LHCN-M2 (cell line): Measurements from ENCODE around the gene GAS2L1. TPM values are rescaled to one million over a fixed set of nuclear protein-coding genes. Genes with fewer than 3 reads are reported as not detected.
A peak's percentile ranks its signal among the peaks of the same experiment; 100 is the strongest.

ENCODE experiments used
- DNase-seq: peaks from one replicate; pipeline ENCODE4 v3.0.0-alpha.2; 2012; ENCODE audit warnings: low read depth
- total RNA-seq: library from RNA; depleted of rRNA; stranded (reverse); fragments of >200 nt; gene quantifications from 2 replicates; pipeline ENCODE4 v1.2.3, GENCODE V29; 2014

Gene GAS2L1
- total RNA-seq, 1 experiment from 2014 or later: 33.3 TPM

- no peak for DNase-seq
Observed at GRCh38 chr22:29309332-29310064, 3.0 kb downstream of the GAS2L1 start.

DNA sequence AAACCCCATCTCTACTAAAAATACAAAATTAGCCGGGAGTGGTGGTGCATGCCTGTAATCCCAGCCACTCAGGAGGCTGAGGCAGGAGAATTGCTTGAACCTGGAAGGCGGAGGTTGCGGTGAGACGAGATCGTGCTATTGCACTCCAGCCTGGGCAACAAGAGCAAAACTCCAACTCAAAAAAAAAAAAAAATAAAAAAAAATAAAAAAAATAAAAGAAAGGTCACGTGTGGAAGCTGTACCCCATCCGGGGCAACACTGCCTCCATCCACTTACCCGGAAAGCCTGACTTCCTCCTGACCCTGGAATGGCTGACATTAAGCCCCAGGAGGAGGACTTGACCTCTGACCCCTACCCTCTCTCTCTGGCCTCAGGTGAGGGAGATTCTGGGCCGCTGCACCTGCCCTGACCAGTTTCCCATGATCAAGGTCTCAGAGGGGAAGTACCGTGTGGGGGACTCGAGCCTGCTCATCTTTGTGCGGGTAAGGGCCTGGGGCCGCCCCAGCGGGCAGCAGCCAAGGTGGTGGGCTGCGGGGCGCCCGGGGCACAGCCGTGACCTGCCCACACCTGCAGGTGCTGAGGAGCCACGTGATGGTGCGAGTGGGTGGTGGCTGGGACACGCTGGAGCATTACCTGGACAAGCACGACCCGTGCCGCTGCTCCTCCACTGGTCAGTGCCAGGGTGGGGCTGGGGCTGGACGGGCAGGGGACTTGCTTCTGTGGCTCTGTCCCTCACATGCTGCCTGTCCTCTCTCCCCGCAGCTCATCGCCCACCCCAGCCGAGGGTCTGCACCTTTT is 3.8 kb downstream of the GAS2L1 start:
- no peak for DNase-seq

- peak; percentile 94 for DNase-seq
Observed at GRCh38 chr22:29310863-29311339, 4.5 kb downstream of the GAS2L1 start.

- no peak for DNase-seq
Observed at GRCh38 chr22:29311464-29312217, 5.2 kb downstream of the GAS2L1 start.

GRCh38 chr22:29312218-29313125 is 6.0 kb downstream of the GAS2L1 start:
- no peak for DNase-seq

DNA sequence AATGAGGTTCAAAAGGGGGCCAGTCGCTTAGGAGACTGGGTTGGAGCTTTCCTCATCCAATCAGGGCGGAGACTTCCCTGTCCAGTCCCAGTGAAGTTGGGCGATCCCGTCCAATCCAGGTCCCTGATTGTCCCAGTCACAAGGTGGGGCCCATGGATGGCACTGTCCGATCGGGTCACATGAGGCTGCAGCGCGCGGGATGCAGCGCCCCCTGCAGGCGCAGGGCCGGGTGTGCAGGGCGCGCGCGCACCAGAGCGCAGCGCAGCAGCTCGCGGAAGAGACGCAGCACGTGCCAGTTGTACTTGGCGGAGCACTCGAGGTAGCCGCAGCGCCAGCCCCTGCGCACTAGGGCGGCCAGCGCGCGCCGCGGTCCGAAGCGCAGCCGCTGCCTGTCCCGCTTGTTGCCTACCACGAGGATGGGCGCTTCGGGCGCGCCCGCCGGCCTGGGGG is 6.7 kb downstream of the GAS2L1 start:
- DNase-seq: no peak

DNA sequence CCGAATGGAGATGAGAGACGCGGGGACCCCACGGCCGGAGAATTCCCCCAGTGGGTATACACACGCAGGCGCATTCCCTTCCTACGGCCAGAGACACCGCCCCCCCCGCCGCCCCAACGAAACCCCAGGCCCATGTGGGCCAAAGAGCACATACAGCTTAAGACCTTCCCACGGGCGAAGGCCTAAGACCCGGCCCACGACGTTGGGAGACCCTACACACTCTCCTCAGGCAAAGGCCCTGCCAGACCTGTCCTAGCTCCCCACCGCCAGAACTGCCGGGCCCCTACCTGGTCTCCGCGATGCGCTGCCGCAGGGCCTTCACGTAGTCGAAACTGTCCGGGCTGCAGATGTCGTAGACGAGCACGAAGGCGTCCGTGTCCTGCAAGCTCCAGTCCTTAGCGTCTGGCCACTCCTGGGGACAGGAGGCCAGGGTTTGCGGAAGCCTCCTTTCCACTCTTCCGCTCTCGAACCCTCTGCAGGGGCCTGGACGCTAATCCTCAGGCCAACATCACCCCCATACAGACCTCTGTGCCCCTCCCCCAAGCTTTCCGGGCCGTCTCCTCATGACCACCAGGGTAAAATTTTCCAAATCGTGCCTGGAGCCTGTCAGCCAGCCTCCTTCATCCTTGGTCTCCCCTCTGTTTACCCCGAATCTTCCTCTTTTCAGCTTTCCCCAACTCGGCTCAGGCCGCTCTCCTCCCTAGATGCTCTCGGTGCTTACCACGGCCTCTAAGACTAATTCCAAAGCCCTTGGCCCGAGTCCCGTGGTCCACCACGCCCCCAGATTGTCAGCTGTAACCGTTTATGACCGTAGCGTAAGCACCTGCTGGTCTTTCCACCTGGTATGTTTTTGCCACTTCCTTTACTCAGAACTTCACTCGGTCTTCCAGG is 7.4 kb downstream of the GAS2L1 start:
- no peak for DNase-seq

GRCh38 chr22:29314537-29315285 is 8.3 kb downstream of the GAS2L1 start:
- DNase-seq: no peak

DNA sequence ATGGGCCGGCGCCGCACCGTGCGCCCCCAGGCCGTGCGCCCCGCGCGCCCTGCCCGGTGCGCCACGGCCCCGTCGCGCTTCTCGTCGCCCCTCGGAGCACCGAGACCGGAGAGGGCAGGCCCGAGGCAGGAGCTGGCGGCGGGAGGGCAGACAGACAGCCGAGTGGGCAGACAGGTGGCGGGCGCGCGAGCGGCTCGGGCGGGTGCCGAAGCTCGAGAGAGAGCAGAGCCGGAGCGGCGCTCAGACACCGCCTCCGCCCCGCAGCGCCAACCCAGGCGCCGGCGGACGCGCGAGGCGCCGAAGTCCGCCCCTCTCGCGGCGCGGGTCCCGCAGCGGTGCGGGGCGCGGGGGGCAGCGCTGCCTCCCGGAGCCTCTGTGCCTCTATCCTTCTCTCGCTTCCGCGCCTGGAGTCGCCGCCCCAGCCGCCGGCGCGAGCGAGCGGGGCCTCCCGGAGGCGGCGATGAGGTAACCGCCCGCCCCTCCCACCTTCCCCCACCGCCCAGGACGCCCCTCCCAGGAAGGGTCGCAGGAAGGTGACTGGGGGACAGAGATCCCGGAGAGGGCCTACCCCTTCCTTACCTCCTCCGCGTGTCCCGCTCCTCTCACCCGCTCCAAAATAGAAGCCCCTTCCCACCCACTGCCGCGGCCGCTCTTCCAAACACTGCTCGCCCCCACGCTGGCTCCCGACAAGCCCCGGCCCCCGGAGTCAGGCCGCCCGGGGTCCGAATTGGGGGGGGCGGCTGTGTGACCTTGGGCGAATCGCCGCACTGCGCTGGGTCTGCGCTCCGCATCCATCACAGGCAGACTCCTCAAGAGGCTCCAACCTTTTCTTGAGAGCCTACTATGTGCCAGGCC is 9.1 kb downstream of the GAS2L1 start, which contains the start of gene RASL10A:
Gene RASL10A (minus strand): TSS at position 412 of the 855 bp plus-strand sequence. CDS start 451 bp downstream, outside the sequence.
- DNase-seq: no peak

DNA sequence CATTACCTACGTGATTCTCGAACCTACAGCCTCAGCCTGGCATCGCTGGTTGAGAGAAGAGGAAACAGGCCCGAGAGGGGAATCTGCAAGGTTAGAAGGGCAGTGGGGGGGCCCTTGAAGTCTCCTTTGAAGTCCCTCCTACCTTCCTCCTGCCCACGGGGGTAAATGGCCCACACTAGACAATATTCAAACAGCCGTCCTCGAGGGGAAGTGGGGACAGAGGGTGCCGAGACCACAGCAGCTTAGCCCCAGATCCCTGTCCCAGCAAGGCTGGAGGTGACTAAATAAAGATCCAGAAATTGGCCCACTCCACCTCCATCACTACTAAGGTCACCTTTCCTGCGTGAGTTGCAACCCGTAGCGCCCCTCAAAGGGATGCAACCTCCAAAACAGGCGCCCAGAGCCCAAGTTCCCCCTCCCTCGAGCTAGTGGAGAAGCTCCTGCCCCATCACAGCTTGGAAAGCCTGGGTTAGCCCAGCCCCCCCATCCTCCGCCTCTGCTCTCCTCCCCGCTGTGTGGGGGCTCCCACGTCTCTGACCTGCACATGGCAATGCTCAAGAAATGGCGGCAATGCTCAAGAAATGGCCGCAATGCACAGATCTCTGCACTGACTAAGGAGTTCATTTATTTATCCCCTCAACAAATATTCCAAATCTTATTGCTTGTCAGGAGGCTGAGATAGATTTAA is 9.8 kb downstream of the GAS2L1 start:
- no peak for DNase-seq

DNA sequence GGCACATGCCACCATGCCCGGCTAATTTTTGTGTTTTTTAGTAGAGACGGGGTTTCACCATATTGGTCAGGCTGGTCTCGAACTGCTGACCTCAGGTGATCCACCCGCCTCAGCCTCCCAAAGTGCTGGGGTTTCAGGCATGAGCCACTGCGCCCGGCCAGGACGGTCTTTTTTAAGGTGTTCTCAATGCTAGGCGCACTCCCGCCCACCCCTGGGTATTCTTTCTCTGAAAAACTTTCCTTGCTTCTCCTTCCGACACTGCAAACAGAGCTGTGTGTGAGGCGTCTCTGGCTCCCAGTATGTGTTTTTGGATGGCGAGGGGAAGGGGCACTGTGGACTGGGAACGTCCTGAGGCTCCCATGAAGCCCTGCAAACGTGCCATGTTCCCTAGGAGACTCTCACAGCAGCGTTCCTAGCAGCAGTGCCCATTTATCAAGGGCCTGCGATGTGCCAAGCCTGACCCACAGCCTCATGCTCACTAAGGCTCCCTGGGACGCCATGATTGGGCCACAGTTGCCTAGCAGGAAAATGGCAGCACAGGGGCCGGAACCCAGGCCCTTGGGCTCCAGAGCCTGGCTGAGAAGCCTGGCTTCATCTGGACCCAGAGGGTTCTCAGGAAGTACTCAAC is 11.5 kb downstream of the GAS2L1 start:
- DNase-seq: no peak

GRCh38 chr22:29319072-29319471 is 12.6 kb downstream of the GAS2L1 start:
- no peak for DNase-seq

DNA sequence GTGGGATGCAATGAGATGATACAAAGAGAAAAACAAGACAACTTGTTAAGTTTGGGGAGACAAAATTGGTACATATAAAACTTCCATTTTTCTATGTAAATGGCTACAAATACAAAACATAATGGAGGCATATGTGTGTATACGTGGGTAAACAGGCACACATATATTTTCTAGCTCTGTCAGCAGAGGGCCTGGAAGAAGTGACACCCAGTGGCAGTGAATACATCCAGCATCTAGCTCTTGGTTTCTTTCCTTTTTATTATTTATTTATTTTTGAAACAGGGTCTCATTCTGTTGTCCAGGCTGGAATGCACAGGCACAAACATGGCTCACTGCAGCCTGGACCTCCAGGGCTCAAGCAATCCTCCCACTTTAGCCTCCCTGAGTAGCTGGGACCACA is 14.1 kb downstream of the GAS2L1 start:
- no peak for DNase-seq

GRCh38 chr22:29323641-29324040 is 17.2 kb downstream of the GAS2L1 start:
- DNase-seq: no peak

GRCh38 chr22:29325356-29325755 is 18.9 kb downstream of the GAS2L1 start:
- DNase-seq: no peak

GRCh38 chr22:29325785-29326315 is 19.4 kb downstream of the GAS2L1 start:
- DNase-seq: no peak

- no peak for DNase-seq
Observed at GRCh38 chr22:29326481-29326880, 20.0 kb downstream of the GAS2L1 start.
